Progenitor cell of endocrine pancreas (in vitro differentiated cells): Measurements from ENCODE around the gene UBTD1. TPM values are rescaled to one million over a fixed set of nuclear protein-coding genes. Genes with fewer than 3 reads are reported as not detected.
A peak's percentile ranks its signal among the peaks of the same experiment; 100 is the strongest.

Experiments
- DNase-seq: peaks from one replicate; pipeline ENCODE4 v3.0.0; 2021; ENCODE audit warnings: low spot score; ENCODE audit not compliant: unreplicated experiment
- H3K27ac Mint-ChIP-seq: 2 replicates; pipeline ENCODE4 v1.8.0; 2021; ENCODE audit warnings: mild to moderate bottlenecking, moderate library complexity, mixed read lengths
- H3K27me3 Mint-ChIP-seq: 2 replicates; pipeline ENCODE4 v1.8.0; 2021; ENCODE audit warnings: mixed read lengths
- H3K36me3 Mint-ChIP-seq: 2 replicates; pipeline ENCODE4 v1.8.0; 2022; ENCODE audit warnings: mixed read lengths; ENCODE audit not compliant: insufficient read depth
- H3K4me1 Mint-ChIP-seq: 2 replicates; pipeline ENCODE4 v1.8.0; 2021; ENCODE audit warnings: low read depth, mixed read lengths
- H3K4me3 Mint-ChIP-seq: 2 replicates; pipeline ENCODE4 v1.8.0; 2021; ENCODE audit warnings: low read depth, mild to moderate bottlenecking, moderate library complexity, mixed read lengths
- H3K9me3 Mint-ChIP-seq: 2 replicates; pipeline ENCODE4 v1.8.0; 2021; ENCODE audit warnings: low read depth, mixed read lengths
- CTCF ChIP-seq: fragments of 200-600 bp; sonication (generic); IDR thresholded peaks from one replicate; pipeline ENCODE4 v1.5.0; 2021; ENCODE audit warnings: antibody characterized with exemption, mild to moderate bottlenecking; ENCODE audit not compliant: unreplicated experiment
- total RNA-seq: library from RNA; stranded (reverse); gene quantifications from 2 replicates; pipeline ENCODE4 v1.2.1, GENCODE V29; 2021

UBTD1 gene
- total RNA-seq, 1 donor from 2014 or later, result 9.0 TPM

- no peak overlapping the region for H3K4me3 Mint-ChIP-seq
- no peak for TF ChIP-seq CTCF
- no peak for DNase-seq
- H3K27me3 Mint-ChIP-seq, result no peaks in the 10 kb centered on the region
- peaks cover 21% of the 10 kb centered on the region for H3K4me1 Mint-ChIP-seq
- H3K36me3 Mint-ChIP-seq, result no peaks in the 10 kb centered on the region
- no peaks in the 10 kb centered on the region for H3K9me3 Mint-ChIP-seq
- no peak overlapping the region for H3K27ac Mint-ChIP-seq
Observed at GRCh38 chr10:97580421-97581367, 82.0 kb downstream of the UBTD1 start.

- H3K27me3 Mint-ChIP-seq, result no peaks in the 10 kb centered on the region
- H3K9me3 Mint-ChIP-seq, result no peaks in the 10 kb centered on the region
- no peak overlapping the region for H3K27ac Mint-ChIP-seq
- no peak for DNase-seq
- H3K4me1 Mint-ChIP-seq, result peaks cover 26% of the 10 kb centered on the region
- no peak overlapping the region for H3K4me3 Mint-ChIP-seq
- no peak for TF ChIP-seq CTCF
- H3K36me3 Mint-ChIP-seq, result no peaks in the 10 kb centered on the region
Observed at GRCh38 chr10:97582169-97582568, 83.4 kb downstream of the UBTD1 start.

- Mint-ChIP-seq H3K36me3 (no peaks in the 10 kb centered on the region), H3K9me3 (no peaks in the 10 kb centered on the region), H3K4me1 (peaks cover 26% of the 10 kb centered on the region), H3K27ac (no peak overlapping the region), H3K4me3 (no peak overlapping the region), H3K27me3 (no peaks in the 10 kb centered on the region)
- no peak for DNase-seq
- TF ChIP-seq CTCF, result no peak
Observed at GRCh38 chr10:97583476-97583875, 84.8 kb downstream of the UBTD1 start.

GRCh38 chr10:97584060-97584797 lies 85.5 kb downstream of the UBTD1 start, which contains the start of gene HOGA1:
Gene HOGA1, plus strand, starts transcription at chr10:97584389. Its CDS starts 315 bp downstream, at chr10:97584704.
- peak within 1 kb of the TSS; percentile 61 for H3K4me3 Mint-ChIP-seq
- no peak for DNase-seq
- H3K9me3 Mint-ChIP-seq, result no peaks in the 10 kb centered on the region
- no peaks in the 10 kb centered on the region for H3K36me3 Mint-ChIP-seq
- H3K27me3 Mint-ChIP-seq, result no peaks in the 10 kb centered on the region
- no peak for TF ChIP-seq CTCF
- H3K4me1 Mint-ChIP-seq, result peaks cover 26% of the 10 kb centered on the region
- H3K27ac Mint-ChIP-seq, result peak within 1 kb of the TSS; percentile 91

GRCh38 chr10:97584798-97585438 lies 86.2 kb downstream of the UBTD1 start:
- H3K36me3 Mint-ChIP-seq, result no peaks in the 10 kb centered on the region
- H3K27me3 Mint-ChIP-seq, result no peaks in the 10 kb centered on the region
- H3K4me1 Mint-ChIP-seq, result peaks cover 26% of the 10 kb centered on the region
- H3K9me3 Mint-ChIP-seq, result no peaks in the 10 kb centered on the region
- DNase-seq, result no peak
- H3K27ac Mint-ChIP-seq, result peak overlapping the region; percentile 91
- no peak for TF ChIP-seq CTCF
- peak overlapping the region; percentile 61 for H3K4me3 Mint-ChIP-seq
